ENCODE measurements around the gene STIMATE. TPM values are rescaled to one million over a fixed set of nuclear protein-coding genes. Genes with fewer than 3 reads are reported as not detected.

Gene STIMATE
- total and polyA plus RNA-seq, 10 of the 15 experiments (the other 5 are each of a cell fraction or from before 2014, with no cell fraction given), result 0.24 to 24.1 (median 15.4) TPM

DNA sequence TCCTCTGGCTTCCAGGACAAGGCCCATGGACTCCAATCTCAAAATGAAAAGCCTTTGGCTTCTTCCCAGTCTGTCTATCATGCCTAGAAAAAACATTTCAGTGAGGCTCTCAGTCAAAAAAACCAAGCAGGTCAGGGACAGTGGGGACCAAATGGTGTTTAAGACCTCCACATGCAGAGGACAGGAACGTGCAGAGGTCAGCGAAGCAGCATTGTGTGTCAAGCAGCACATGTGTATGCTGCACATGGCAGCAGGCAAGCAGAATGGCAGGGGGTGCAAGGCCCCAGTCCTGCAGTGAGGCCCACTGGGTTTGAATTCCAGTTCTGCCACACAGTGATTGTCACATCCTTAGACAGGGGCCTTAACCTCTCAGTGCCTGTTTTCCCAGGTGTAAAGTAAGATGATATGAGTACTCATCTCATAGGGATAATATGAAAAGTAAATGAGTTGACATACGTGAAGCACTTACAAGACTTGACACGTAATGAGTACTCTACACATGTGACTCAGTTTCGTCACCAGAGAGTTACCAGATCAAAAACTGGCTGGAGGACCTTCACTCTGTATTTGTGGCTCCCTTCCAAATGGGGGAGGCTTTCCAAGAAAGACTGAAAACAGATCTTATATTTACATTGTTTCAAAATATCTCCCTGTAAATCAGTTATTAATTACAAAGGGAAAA lies 11.2 kb downstream of the STIMATE start:
- ChIA-PET POLR2A (interaction anchor here (0.6 kb wide), 1 partner anchor 117 kb away, joined by 3 read pairs; no protein-coding TSS in a partner anchor), CTCF (no interaction called here), SMC1A (ENCODE audit: uncharacterized antibody, unreplicated experiment) (no interaction called here), RAD21 (ENCODE audit: unreplicated experiment) (interaction anchor here (1.3 kb wide), 1 partner anchor 11 kb away, joined by 3 read pairs; no protein-coding TSS in a partner anchor)
- in situ Hi-C loops (cut with MboI), result no loop called here
- Histone ChIP-seq H3K79me2 (ENCODE audit: control insufficient read depth, insufficient read depth, low read length) (peaks cover 4% of the 10 kb centered on the region; the same call in 1 of the 2 replicates), H3K9ac (ENCODE audit: control insufficient read depth, insufficient read depth, low read length) (no peak overlapping the region), H4K20me1 (ENCODE audit: control insufficient read depth, insufficient read depth) (no peaks in the 10 kb centered on the region), H3K9me3 (replicated peaks; ENCODE audit: control insufficient read depth, insufficient read depth, low read length) (no peaks in the 10 kb centered on the region; the same call in 1 of the 3 replicates), H3K4me1 (ENCODE audit: control insufficient read depth, insufficient read depth, low read length) (peaks cover 3% of the 10 kb centered on the region), H3K27ac (ENCODE audit: control insufficient read depth, insufficient read depth) (no peak overlapping the region), H3K4me2 (ENCODE audit: control insufficient read depth, insufficient read depth) (no peak overlapping the region), H3K27me3 (replicated peaks in 1 of 2; ENCODE audit: control insufficient read depth in 2 of 2, insufficient read depth in 2 of 2, low read length in 1 of 2) (no peaks in the 10 kb centered on the region), H2AFZ (ENCODE audit: control insufficient read depth, low read depth, low read length) (no peak overlapping the region), H3K36me3 (ENCODE audit: control insufficient read depth in 2 of 2, insufficient read depth in 2 of 2, low read length in 1 of 2) (peaks cover 2 to 9% of the 10 kb centered on the region in 2 experiments; a peak in 3 of 4 replicates), H3K4me3 (no peak overlapping the region)
- DNase-seq (ENCODE audit: low read depth, low spot score), result no peak
- no peak for ATAC-seq
- no TSS peak for BruUV-seq (replicated peaks)
- WGBS (ENCODE audit: insufficient coverage, insufficient replicate concordance, low lambda C conversion rate, missing lambda C conversion rate), result 83% methylated on average over 5 of the region's 5 CpGs
- intact Hi-C loops (cut with micrococcal nuclease; ENCODE audit: unreplicated experiment), result no loop called here
- no peak for TF ChIP-seq MXI1 (IDR thresholded peaks at IDR 0.05; ENCODE audit: low read depth, low read length)
- no peak for TF ChIP-seq YY1 (IDR thresholded peaks at IDR 0.05; ENCODE audit: low read depth, low read length)
- no peak for TF ChIP-seq SUZ12 (IDR thresholded peaks at IDR 0.05; ENCODE audit: unreplicated experiment)
- TF ChIP-seq, protein P1, sequence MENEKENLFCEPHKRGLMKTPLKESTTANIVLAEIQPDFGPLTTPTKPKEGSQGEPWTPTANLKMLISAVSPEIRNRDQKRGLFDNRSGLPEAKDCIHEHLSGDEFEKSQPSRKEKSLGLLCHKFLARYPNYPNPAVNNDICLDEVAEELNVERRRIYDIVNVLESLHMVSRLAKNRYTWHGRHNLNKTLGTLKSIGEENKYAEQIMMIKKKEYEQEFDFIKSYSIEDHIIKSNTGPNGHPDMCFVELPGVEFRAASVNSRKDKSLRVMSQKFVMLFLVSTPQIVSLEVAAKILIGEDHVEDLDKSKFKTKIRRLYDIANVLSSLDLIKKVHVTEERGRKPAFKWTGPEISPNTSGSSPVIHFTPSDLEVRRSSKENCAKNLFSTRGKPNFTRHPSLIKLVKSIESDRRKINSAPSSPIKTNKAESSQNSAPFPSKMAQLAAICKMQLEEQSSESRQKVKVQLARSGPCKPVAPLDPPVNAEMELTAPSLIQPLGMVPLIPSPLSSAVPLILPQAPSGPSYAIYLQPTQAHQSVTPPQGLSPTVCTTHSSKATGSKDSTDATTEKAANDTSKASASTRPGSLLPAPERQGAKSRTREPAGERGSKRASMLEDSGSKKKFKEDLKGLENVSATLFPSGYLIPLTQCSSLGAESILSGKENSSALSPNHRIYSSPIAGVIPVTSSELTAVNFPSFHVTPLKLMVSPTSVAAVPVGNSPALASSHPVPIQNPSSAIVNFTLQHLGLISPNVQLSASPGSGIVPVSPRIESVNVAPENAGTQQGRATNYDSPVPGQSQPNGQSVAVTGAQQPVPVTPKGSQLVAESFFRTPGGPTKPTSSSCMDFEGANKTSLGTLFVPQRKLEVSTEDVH (IDR thresholded peaks at IDR 0.05; ENCODE audit: low read depth, partially characterized antibody), result no peak
- FAIRE-seq, result no peak

Data from GM12878 (cell line).